ENCODE measurements around the gene EPHX1. TPM values are rescaled to one million over a fixed set of nuclear protein-coding genes. Genes with fewer than 3 reads are reported as not detected.

The EPHX1 gene
- total RNA-seq, 1 experiment from 2014 or later = 35.8 TPM

- ChIA-PET POLR2A (interaction anchor here (0.6 to 14.5 kb wide), 35 partner anchors 11 to 300 kb away, joined by 3 to 230 read pairs (median 5); partner anchors contain the start of genes ENAH and EPHX1), CTCF (interaction anchor here (0.6 to 19.3 kb wide), 102 partner anchors 9 to 1941 kb away, joined by 3 to 712 read pairs (median 6); partner anchors contain the start of genes ENAH and TMEM63A)
- intact Hi-C loops (cut with micrococcal nuclease) = loop anchor here (1.0 to 5.0 kb wide), 8 partner anchors 36 to 297 kb away; no protein-coding TSS in a partner anchor
- H3K27ac Mint-ChIP-seq (ENCODE audit: low read depth, unreplicated experiment) = no peak overlapping the region
- H3K9me3 Mint-ChIP-seq (ENCODE audit: unreplicated experiment) = no peaks in the 10 kb centered on the region
- peaks cover 19% of the 10 kb centered on the region for H3K4me1 Mint-ChIP-seq (ENCODE audit: insufficient read depth, unreplicated experiment)
- DNase-seq (ENCODE audit: unreplicated experiment) = peak; percentile 97
- no TSS peak for BruUV-seq (replicated peaks)
- TF ChIP-seq CTCF (IDR thresholded peaks at IDR 0.05; ENCODE audit: unreplicated experiment) = peak; percentile 100
- no peaks in the 10 kb centered on the region for H3K36me3 Mint-ChIP-seq (ENCODE audit: insufficient read depth, unreplicated experiment)
- H3K4me3 Mint-ChIP-seq (ENCODE audit: unreplicated experiment) = no peak overlapping the region
- no peaks in the 10 kb centered on the region for H3K27me3 Mint-ChIP-seq (ENCODE audit: insufficient read depth, unreplicated experiment)
Observed at GRCh38 chr1:225772323-225772768, 37.6 kb upstream of the EPHX1 start.

- Mint-ChIP-seq H3K27ac (ENCODE audit: low read depth, unreplicated experiment) (no peak overlapping the region), H3K4me1 (ENCODE audit: insufficient read depth, unreplicated experiment) (peaks cover 14% of the 10 kb centered on the region), H3K9me3 (ENCODE audit: unreplicated experiment) (no peaks in the 10 kb centered on the region), H3K36me3 (ENCODE audit: insufficient read depth, unreplicated experiment) (no peaks in the 10 kb centered on the region), H3K4me3 (ENCODE audit: unreplicated experiment) (no peak overlapping the region), H3K27me3 (ENCODE audit: insufficient read depth, unreplicated experiment) (no peaks in the 10 kb centered on the region)
- BruUV-seq (replicated peaks) = no TSS peak
- intact Hi-C loops (cut with micrococcal nuclease) = loop anchor here (1.0 to 5.0 kb wide), 8 partner anchors 37 to 298 kb away; no protein-coding TSS in a partner anchor
- DNase-seq (ENCODE audit: unreplicated experiment) = no peak
- ChIA-PET POLR2A (interaction anchor here (0.6 to 14.5 kb wide), 33 partner anchors 10 to 295 kb away, joined by 3 to 230 read pairs (median 5); partner anchors contain the start of genes ENAH, EPHX1 and TMEM63A), CTCF (interaction anchor here (0.6 to 19.3 kb wide), 82 partner anchors 9 to 590 kb away, joined by 3 to 712 read pairs (median 7); partner anchors contain the start of gene ENAH)
- no peak for TF ChIP-seq CTCF (IDR thresholded peaks at IDR 0.05; ENCODE audit: unreplicated experiment)
Observed at GRCh38 chr1:225772848-225773247, 37.1 kb upstream of the EPHX1 start.

- no TSS peak for BruUV-seq (replicated peaks)
- Mint-ChIP-seq H3K36me3 (ENCODE audit: insufficient read depth, unreplicated experiment) (no peaks in the 10 kb centered on the region), H3K4me1 (ENCODE audit: insufficient read depth, unreplicated experiment) (peaks cover 5% of the 10 kb centered on the region), H3K9me3 (ENCODE audit: unreplicated experiment) (no peaks in the 10 kb centered on the region), H3K27ac (ENCODE audit: low read depth, unreplicated experiment) (no peak overlapping the region), H3K27me3 (ENCODE audit: insufficient read depth, unreplicated experiment) (no peaks in the 10 kb centered on the region), H3K4me3 (ENCODE audit: unreplicated experiment) (no peak overlapping the region)
- TF ChIP-seq CTCF (IDR thresholded peaks at IDR 0.05; ENCODE audit: unreplicated experiment) = no peak
- no peak for DNase-seq (ENCODE audit: unreplicated experiment)
- CTCF ChIA-PET = interaction anchor here (0.6 to 19.3 kb wide), 25 partner anchors 23 to 294 kb away, joined by 3 to 712 read pairs (median 27); partner anchors contain the start of gene EPHX1
- intact Hi-C loops (cut with micrococcal nuclease) = loop anchor here (5.0 kb wide), 1 partner anchor 72 kb away; no protein-coding TSS in a partner anchor
- POLR2A ChIA-PET = interaction anchor here (0.5 to 14.5 kb wide), 20 partner anchors 10 to 346 kb away, joined by 3 to 230 read pairs (median 6); partner anchors contain the start of genes ENAH and PYCR2
Observed at GRCh38 chr1:225774281-225775147, 35.4 kb upstream of the EPHX1 start.

GRCh38 chr1:225776294-225776693 is 33.6 kb upstream of the EPHX1 start:
- Mint-ChIP-seq H3K4me1 (ENCODE audit: insufficient read depth, unreplicated experiment) (peaks cover 14% of the 10 kb centered on the region), H3K9me3 (ENCODE audit: unreplicated experiment) (no peaks in the 10 kb centered on the region), H3K4me3 (ENCODE audit: unreplicated experiment) (no peak overlapping the region), H3K36me3 (ENCODE audit: insufficient read depth, unreplicated experiment) (peaks cover 16% of the 10 kb centered on the region), H3K27me3 (ENCODE audit: insufficient read depth, unreplicated experiment) (no peaks in the 10 kb centered on the region), H3K27ac (ENCODE audit: low read depth, unreplicated experiment) (no peak overlapping the region)
- DNase-seq (ENCODE audit: unreplicated experiment) = no peak
- CTCF ChIA-PET = interaction anchor here (0.5 to 19.3 kb wide), 17 partner anchors 8 to 296 kb away, joined by 3 to 712 read pairs (median 15); partner anchors contain the start of gene EPHX1
- BruUV-seq (replicated peaks) = no TSS peak
- intact Hi-C loops (cut with micrococcal nuclease) = no loop called here
- POLR2A ChIA-PET = interaction anchor here (0.8 to 14.5 kb wide), 14 partner anchors 9 to 301 kb away, joined by 3 to 188 read pairs (median 12); partner anchors contain the start of gene ENAH
- TF ChIP-seq CTCF (IDR thresholded peaks at IDR 0.05; ENCODE audit: unreplicated experiment) = no peak

Data from MCF 10A (cell line).